Measurements from ENCODE around the gene APLF. TPM values are rescaled to one million over a fixed set of nuclear protein-coding genes. Genes with fewer than 3 reads are reported as not detected.

Gene APLF
- polyA plus RNA-seq, 2 of the 4 experiments (the other 2 are of a cell fraction), result 1.5 to 2.8 TPM

GRCh38 chr2:68588589-68588988 is 121.2 kb downstream of the APLF start (continued):
- TF ChIP-seq, protein P1, sequence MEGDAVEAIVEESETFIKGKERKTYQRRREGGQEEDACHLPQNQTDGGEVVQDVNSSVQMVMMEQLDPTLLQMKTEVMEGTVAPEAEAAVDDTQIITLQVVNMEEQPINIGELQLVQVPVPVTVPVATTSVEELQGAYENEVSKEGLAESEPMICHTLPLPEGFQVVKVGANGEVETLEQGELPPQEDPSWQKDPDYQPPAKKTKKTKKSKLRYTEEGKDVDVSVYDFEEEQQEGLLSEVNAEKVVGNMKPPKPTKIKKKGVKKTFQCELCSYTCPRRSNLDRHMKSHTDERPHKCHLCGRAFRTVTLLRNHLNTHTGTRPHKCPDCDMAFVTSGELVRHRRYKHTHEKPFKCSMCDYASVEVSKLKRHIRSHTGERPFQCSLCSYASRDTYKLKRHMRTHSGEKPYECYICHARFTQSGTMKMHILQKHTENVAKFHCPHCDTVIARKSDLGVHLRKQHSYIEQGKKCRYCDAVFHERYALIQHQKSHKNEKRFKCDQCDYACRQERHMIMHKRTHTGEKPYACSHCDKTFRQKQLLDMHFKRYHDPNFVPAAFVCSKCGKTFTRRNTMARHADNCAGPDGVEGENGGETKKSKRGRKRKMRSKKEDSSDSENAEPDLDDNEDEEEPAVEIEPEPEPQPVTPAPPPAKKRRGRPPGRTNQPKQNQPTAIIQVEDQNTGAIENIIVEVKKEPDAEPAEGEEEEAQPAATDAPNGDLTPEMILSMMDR (IDR thresholded peaks at IDR 0.05), result no peak
- TF ChIP-seq TP53 (CRISPR knock-in tag; IDR thresholded peaks at IDR 0.05), result no peak
- TF ChIP-seq, protein P2, sequence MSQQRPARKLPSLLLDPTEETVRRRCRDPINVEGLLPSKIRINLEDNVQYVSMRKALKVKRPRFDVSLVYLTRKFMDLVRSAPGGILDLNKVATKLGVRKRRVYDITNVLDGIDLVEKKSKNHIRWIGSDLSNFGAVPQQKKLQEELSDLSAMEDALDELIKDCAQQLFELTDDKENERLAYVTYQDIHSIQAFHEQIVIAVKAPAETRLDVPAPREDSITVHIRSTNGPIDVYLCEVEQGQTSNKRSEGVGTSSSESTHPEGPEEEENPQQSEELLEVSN (IDR thresholded peaks at IDR 0.05; ENCODE audit: borderline replicate concordance, low read depth), result no peak

GRCh38 chr2:68589963-68590362 is 122.6 kb downstream of the APLF start:
- FAIRE-seq, result no peak
- POLR2A ChIA-PET, result no interaction called here

GRCh38 chr2:68590702-68591101 is 123.3 kb downstream of the APLF start:
- ChIA-PET POLR2A (no interaction called here), CTCF (interaction anchor here (0.5 to 1.2 kb wide), 2 partner anchors 8 to 716 kb away, joined by 3 to 5 read pairs; no protein-coding TSS in a partner anchor)
- DNase-seq (ENCODE audit: low read depth in 1 of 2, low spot score in 1 of 2) (no peak), ATAC-seq (no peak), FAIRE-seq (no peak)
- TF ChIP-seq, protein P3, sequence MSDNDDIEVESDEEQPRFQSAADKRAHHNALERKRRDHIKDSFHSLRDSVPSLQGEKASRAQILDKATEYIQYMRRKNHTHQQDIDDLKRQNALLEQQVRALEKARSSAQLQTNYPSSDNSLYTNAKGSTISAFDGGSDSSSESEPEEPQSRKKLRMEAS (IDR thresholded peaks at IDR 0.05), result no peak
- TF ChIP-seq MAFK (IDR thresholded peaks at IDR 0.05; ENCODE audit: partially characterized antibody), result peak; percentile 43
- no peak overlapping the region for H3K4me3 ChIP-seq
- H3K4me1 ChIP-seq, result peaks cover 8% of the 10 kb centered on the region; the same call in 2 of the 3 replicates
- no peaks in the 10 kb centered on the region for H3K9me3 ChIP-seq
- no peak overlapping the region for H3K4me2 ChIP-seq
- WGBS (ENCODE audit: missing lambda C conversion rate), result 19% methylated on average over 1 of the region's 1 CpG
- no peak overlapping the region for H3K27ac ChIP-seq

More at GRCh38 chr2:68589963-68590362, 122.6 kb downstream of the APLF start:
- ATAC-seq (no peak), DNase-seq (ENCODE audit: low read depth in 1 of 2, low spot score in 1 of 2) (peak in 1 of 2 experiments; percentile 22)
- WGBS (ENCODE audit: missing lambda C conversion rate), result 100% methylated on average over 1 of the region's 1 CpG
- no peak overlapping the region for H3K27ac ChIP-seq
- no peak for TF ChIP-seq ZFP36 (IDR thresholded peaks at IDR 0.05; ENCODE audit: borderline replicate concordance, partially characterized antibody)
- H3K9me3 ChIP-seq, result no peaks in the 10 kb centered on the region
- H3K4me2 ChIP-seq, result no peak overlapping the region
- CTCF ChIA-PET, result interaction anchor here (1.1 to 1.6 kb wide), 2 partner anchors 9 to 21 kb away, joined by 3 read pairs; no protein-coding TSS in a partner anchor
- peaks cover 7% of the 10 kb centered on the region; the same call in 2 of the 3 replicates for H3K4me1 ChIP-seq
- no peak overlapping the region for H3K4me3 ChIP-seq

DNA sequence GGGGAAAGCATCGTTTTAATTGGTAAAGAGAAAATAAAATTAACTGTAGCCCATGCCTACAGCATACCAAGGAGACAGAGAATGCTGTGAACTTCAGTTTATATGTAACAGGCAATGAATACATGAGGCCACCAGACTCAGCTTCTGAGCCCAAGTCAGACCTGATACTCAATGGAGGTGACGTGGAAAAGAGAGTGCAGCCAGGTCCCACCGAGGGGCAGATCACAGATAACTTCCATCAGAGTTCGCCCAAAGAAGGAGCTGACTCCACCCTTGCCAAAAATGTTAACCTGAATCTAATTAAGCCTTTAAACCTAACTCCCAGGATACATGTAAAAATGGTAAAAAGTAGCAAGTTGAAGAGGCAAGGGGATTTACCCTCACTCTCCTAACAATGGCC is 123.8 kb downstream of the APLF start:
- ChIA-PET CTCF (interaction anchor here (0.5 to 1.2 kb wide), 4 partner anchors 9 to 716 kb away, joined by 3 to 5 read pairs (median 3); no protein-coding TSS in a partner anchor), POLR2A (no interaction called here)
- Histone ChIP-seq H3K27ac (no peak overlapping the region), H3K4me3 (no peak overlapping the region), H3K9me3 (no peaks in the 10 kb centered on the region), H3K4me2 (no peak overlapping the region), H3K4me1 (peaks cover 8% of the 10 kb centered on the region; the same call in 2 of the 3 replicates)
- FAIRE-seq, result no peak
- no peak for ATAC-seq
- 33% methylated on average over 4 of the region's 4 CpGs for WGBS (ENCODE audit: missing lambda C conversion rate)
- no peak for DNase-seq (ENCODE audit: low read depth in 1 of 2, low spot score in 1 of 2)
- TF ChIP-seq RFX5 (IDR thresholded peaks at IDR 0.05), result no peak
- no peak for TF ChIP-seq HMGXB4 (CRISPR knock-in tag; IDR thresholded peaks at IDR 0.05; ENCODE audit: borderline replicate concordance)
- TF ChIP-seq ZC3H11A (IDR thresholded peaks at IDR 0.05), result no peak

DNA sequence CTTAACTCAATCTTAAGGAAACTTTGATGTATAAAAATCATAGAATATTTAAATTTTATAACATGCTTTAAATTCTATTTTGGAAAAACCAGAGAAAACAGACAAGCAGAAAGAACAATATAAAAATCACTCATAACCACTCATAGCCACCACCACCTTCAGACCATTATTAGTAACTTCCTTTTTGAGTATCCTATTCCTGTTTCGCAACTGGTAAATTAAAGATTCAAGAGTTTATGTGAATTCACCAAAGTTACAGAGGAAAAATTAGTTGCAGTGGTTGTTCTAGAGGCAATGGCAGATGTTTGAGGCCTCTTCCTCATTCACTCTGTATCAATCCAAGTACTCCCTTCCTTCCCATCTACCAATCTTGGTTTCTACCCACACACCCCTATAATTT is 126.7 kb downstream of the APLF start:
- POLR2A ChIA-PET, result no interaction called here
- TF ChIP-seq CEBPB (IDR thresholded peaks at IDR 0.05), result 0 out of 4 replicates have a peak, but pooled peaks of 1 of the 2 experiments have one; percentile 8
- no peak for TF ChIP-seq PBX3 (IDR thresholded peaks at IDR 0.05)
- CTCF ChIA-PET, result interaction anchor here (1.4 to 2.2 kb wide), 6 partner anchors 13 to 131 kb away, joined by 3 to 14 read pairs (median 8); no protein-coding TSS in a partner anchor
- no peak for ATAC-seq
- Histone ChIP-seq H3K27ac (no peak overlapping the region), H3K4me3 (no peak overlapping the region), H3K4me1 (peaks cover 8% of the 10 kb centered on the region; the same call in 2 of the 3 replicates), H3K9me3 (no peaks in the 10 kb centered on the region), H3K4me2 (no peak overlapping the region)
- DNase-seq (ENCODE audit: low read depth in 1 of 2, low spot score in 1 of 2), result no peak
- FAIRE-seq, result no peak
- WGBS (ENCODE audit: missing lambda C conversion rate), result 94% methylated on average over 1 of the region's 1 CpG

Measured in A549 (cell line).